HEK293 (cell line): ENCODE results near the gene RASL12.

Experiments
- ZEB2 ChIP-seq: fragments of 450-650 bp; formaldehyde crosslinking; IDR thresholded peaks from 2 replicates; pipeline ENCODE4 v1.5.1; 2016; ENCODE audit warnings: missing biosample characterization, missing genetic modification characterization
- TF ChIP-seq, protein P1 (sequence below): fragments of 450-650 bp; formaldehyde crosslinking; IDR thresholded peaks from 2 replicates; pipeline ENCODE4 v1.5.1; 2016; ENCODE audit warnings: missing biosample characterization, missing genetic modification characterization

DNA sequence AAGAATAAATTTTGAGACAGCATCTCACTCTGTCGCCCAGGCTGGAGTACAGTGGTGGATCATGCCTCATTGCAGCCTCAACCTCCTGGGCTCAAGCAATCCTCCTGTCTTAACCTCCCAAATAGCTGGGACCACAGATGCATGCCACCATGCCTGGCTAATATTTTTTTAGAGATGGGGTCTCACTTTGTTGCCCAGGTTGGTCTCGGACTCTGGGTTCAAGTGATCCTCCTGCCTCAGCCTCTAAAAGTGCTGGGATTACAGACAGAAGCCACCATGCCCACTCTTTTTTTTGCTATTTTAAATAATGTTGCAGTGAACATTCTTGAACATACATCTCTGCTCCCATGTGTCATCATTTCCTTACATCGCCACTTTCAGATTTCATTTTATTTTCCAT lies 29.4 kb downstream of the RASL12 start:
- TF ChIP-seq, protein P1, sequence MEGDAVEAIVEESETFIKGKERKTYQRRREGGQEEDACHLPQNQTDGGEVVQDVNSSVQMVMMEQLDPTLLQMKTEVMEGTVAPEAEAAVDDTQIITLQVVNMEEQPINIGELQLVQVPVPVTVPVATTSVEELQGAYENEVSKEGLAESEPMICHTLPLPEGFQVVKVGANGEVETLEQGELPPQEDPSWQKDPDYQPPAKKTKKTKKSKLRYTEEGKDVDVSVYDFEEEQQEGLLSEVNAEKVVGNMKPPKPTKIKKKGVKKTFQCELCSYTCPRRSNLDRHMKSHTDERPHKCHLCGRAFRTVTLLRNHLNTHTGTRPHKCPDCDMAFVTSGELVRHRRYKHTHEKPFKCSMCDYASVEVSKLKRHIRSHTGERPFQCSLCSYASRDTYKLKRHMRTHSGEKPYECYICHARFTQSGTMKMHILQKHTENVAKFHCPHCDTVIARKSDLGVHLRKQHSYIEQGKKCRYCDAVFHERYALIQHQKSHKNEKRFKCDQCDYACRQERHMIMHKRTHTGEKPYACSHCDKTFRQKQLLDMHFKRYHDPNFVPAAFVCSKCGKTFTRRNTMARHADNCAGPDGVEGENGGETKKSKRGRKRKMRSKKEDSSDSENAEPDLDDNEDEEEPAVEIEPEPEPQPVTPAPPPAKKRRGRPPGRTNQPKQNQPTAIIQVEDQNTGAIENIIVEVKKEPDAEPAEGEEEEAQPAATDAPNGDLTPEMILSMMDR (tag by site-specific recombination), result no peak
- no peak for TF ChIP-seq ZEB2
